Subcutaneous abdominal adipose tissue (tissue), 5 donors: ENCODE data around the gene KRT75.
"Not testable (repeated sequence)": the region's sequence is repeated elsewhere in the genome, so short reads cannot be mapped to it uniquely, and the experiment has no call there.

Experiments
- H3K27ac ChIP-seq: one replicate; pipeline ENCODE4 v1.7.0; 2013; ENCODE audit warnings: low read depth, mild to moderate bottlenecking, inconsistent platforms, low read length, moderate library complexity
- H3K27me3 ChIP-seq, 5 donors: one replicate each; pipeline ENCODE4 v1.7.0; 2013; ENCODE audit warnings: low read length in 5 of 5, inconsistent platforms in 1 of 5; ENCODE audit not compliant: control insufficient read depth in 5 of 5, insufficient read depth in 4 of 5
- H3K36me3 ChIP-seq, 5 donors: one replicate each; pipeline ENCODE4 v1.7.0; 2013; ENCODE audit warnings: low read length in 5 of 5; ENCODE audit not compliant: control insufficient read depth in 5 of 5, insufficient read depth in 5 of 5
- H3K4me1 ChIP-seq, 5 donors: one replicate each; pipeline ENCODE4 v1.7.0; 2013; ENCODE audit warnings: low read length in 5 of 5, mild to moderate bottlenecking in 3 of 5, moderate library complexity in 1 of 5; ENCODE audit not compliant: control insufficient read depth in 5 of 5, insufficient read depth in 5 of 5
- H3K4me3 ChIP-seq, 5 donors: one replicate each; pipeline ENCODE4 v1.7.0; 2013; ENCODE audit warnings: low read length in 5 of 5, low read depth in 1 of 5
- H3K9ac ChIP-seq, 5 donors: one replicate each; pipeline ENCODE4 v1.7.0; 2013; ENCODE audit warnings: low read length in 5 of 5, mild to moderate bottlenecking in 4 of 5, moderate library complexity in 3 of 5
- H3K9me3 ChIP-seq, 5 donors: one replicate each; pipeline ENCODE4 v1.7.0; 2013; ENCODE audit warnings: low read length in 5 of 5; ENCODE audit not compliant: control insufficient read depth in 5 of 5
- donor health status: healthy.
- donor health status: healthy.
- donor health status: healthy.
- donor health status: healthy.
- donor health status: healthy.

KRT75 gene

DNA sequence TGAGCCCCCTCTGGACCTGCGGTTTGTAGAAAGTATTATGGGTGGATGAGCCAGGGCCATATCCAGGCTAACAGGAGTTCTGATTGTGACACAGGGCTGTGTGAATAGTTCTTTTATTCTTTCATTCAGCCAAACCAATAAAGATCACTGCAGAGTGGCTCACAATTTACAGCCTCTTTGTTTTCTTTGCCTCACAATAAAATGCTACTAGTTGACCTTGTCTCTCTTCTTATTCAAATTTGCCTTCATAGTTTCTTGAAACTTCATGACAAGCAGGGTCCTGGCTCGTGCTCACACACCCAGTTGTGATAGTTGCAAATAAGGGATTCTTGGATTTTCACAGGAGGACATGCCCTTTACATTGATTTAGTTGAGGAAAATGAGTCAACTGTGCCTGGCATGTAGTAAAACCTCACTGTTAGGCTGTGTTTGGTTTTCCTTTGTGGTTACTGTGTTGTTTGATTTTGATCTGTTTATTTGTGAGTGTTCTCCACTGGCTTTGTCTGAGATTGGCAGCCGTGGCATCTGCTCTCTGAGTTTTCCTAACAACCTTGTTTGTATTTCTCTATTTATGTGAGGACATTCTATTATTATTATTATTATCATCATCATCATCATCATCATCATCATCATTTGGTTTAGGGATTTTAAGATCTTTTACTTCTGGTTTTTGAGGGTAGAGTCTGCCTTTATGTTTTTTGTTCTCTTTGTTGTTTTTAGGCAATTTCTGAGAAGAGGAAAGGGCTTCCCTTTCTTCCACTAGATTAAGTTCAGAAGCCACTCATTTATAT lies 20.4 kb upstream of the KRT75 start:
- Histone ChIP-seq H3K36me3 (no peaks in the 10 kb centered on the region), H3K9me3 (no peaks in the 10 kb centered on the region), H3K9ac (no peak overlapping the region), H3K4me3 (no peak overlapping the region), H3K4me1 (no peaks in the 10 kb centered on the region), H3K27me3 (no peaks in the 10 kb centered on the region), H3K27ac (no peak overlapping the region)

DNA sequence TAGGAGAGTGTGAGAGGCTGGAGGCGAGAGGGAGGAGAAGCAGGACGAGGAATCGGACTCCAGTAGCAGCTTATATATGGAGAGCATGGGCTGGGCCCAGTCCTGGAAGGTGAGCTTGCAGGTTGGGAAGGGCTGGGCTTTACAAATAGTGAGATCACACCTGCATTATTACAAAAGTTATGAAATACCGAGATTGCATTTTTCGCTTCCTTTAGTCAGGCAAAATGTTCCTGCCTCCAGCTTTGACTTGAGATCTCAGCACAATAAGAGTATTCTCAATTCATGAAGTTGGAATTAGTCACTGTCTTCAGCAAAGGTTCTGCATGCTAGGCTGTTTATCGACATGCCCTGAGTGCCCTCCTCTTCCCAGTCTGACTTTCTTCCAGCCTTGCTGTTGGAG lies 17.9 kb upstream of the KRT75 start, which contains the start of gene KRT6B:
KRT6B (minus strand) TSS at position 46 of the 400 bp plus-strand sequence. CDS start 68 bp downstream, outside the sequence.
- Histone ChIP-seq H3K36me3 (no peaks in the 10 kb centered on the region), H3K4me3 (no peak within 1 kb of the TSS), H3K27ac (no peak within 1 kb of the TSS), H3K4me1 (no peaks in the 10 kb centered on the region), H3K9me3 (no peaks in the 10 kb centered on the region), H3K27me3 (no peaks in the 10 kb centered on the region), H3K9ac (no peak within 1 kb of the TSS)

DNA sequence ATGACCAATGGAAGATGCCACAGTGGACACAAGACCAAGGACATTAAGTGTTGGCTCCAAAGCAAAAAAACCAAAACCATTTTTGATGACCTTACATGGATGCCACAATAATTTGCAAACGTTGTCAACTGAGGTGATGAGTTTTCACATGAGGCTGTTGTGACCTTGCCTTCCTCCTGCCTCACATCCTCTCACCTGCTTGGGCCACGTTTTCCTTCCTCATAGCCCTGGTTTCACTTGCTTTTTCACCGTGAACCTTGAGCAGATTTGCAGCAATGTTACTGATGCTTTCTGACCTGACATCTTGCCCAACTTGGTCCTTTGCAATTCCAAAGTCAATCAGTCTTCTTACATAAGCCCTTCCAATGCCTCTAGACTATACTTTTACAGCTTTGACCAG lies 14.1 kb upstream of the KRT75 start:
- no peak overlapping the region for H3K9ac ChIP-seq
- peaks cover 0 to 3% (median 0%) of the 10 kb centered on the region in 5 donors for H3K4me1 ChIP-seq
- no peak overlapping the region for H3K4me3 ChIP-seq

DNA sequence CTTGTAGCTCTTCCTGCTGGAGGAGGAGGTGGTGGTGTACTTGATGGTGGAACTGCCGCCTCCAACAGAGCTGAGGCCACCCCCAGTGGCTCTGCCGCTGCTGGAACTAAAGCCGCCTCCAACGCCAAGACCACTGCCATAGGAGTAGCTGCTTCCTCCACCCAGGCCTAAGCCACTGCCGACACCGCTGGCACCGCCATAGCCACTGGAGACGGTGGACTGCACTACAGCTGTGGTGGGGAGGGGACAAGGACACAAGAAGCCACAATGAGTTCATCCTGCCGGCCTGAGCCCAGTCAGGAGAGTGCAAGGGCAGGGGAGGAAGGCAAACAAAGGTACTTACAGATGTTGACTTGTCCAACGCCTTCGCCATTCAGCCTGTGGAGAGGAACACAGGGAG lies 13.0 kb upstream of the KRT75 start:
- not testable (repeated sequence) for H3K27me3 ChIP-seq, H3K9me3 ChIP-seq, H3K4me3 ChIP-seq, H3K36me3 ChIP-seq, H3K27ac ChIP-seq, H3K9ac ChIP-seq
- H3K4me1 ChIP-seq = peaks cover 0 to 12% (median 9%) of the 10 kb centered on the region in 5 donors

More for the DNA sequence above, 14.1 kb upstream of the KRT75 start:
- Histone ChIP-seq H3K27me3 (no peaks in the 10 kb centered on the region), H3K36me3 (no peaks in the 10 kb centered on the region), H3K27ac (no peak overlapping the region), H3K9me3 (no peaks in the 10 kb centered on the region)

DNA sequence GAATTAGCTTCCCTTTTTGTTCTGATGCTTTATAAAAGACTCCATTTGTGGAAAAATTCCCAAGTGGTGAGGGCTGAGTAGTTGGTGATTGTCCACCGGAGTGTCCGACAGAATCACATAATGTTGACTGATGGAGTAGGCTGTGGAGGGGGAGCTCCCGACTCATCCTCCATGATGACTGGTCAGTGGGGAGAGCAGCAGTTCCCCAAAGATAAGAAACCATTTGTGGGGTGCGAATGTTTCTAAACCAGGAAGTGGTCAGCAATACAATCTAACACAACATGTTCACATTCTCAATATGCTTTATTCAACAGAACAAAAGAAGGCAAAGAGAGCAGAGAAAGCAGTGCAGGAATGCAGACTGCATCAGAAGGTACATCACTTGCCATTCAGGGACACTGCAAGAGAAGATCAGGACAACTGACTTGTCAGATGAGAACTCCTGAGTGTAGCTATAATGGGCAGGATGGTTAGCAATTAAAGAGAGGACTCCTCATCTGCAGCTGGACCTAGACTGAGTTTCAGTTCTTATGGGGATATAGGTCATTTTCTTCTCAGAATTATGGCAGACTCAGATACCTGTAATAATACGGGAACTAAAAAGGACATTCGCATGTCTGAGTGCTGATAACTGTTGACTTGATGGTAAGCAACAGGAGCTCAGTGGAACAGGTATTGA lies 12.3 kb upstream of the KRT75 start:
- Histone ChIP-seq H3K4me3 (no peak overlapping the region), H3K9ac (no peak overlapping the region), H3K27ac (no peak overlapping the region), H3K9me3 (no peaks in the 10 kb centered on the region), H3K36me3 (no peaks in the 10 kb centered on the region), H3K4me1 (peaks cover 0 to 15% (median 12%) of the 10 kb centered on the region in 5 donors), H3K27me3 (no peaks in the 10 kb centered on the region)

DNA sequence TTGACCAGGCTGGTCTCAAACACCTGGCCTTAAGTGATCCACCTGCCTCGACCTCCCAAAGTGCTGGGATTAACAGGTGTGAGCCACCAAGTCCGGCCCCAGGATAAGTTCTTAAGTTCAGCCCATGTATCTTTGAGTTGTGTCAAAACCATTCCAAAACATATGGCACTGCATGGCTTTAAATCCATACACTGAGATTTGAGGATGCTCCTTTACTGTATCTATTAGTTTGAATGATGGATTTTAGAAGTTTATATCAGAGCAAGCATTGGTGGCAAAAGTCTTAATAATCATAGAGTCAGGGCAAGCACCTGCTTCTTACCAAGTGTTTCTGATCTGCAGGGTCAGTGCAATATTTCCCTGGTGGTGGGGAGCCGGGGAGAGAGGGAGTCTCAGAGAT lies 11.7 kb upstream of the KRT75 start:
- Histone ChIP-seq H3K27ac (no peak overlapping the region), H3K27me3 (peaks cover 0 to 1% (median 0%) of the 10 kb centered on the region in 5 donors), H3K4me3 (no peak overlapping the region), H3K36me3 (no peaks in the 10 kb centered on the region), H3K9me3 (no peaks in the 10 kb centered on the region), H3K9ac (no peak overlapping the region), H3K4me1 (peaks cover 0 to 15% (median 12%) of the 10 kb centered on the region in 5 donors)

DNA sequence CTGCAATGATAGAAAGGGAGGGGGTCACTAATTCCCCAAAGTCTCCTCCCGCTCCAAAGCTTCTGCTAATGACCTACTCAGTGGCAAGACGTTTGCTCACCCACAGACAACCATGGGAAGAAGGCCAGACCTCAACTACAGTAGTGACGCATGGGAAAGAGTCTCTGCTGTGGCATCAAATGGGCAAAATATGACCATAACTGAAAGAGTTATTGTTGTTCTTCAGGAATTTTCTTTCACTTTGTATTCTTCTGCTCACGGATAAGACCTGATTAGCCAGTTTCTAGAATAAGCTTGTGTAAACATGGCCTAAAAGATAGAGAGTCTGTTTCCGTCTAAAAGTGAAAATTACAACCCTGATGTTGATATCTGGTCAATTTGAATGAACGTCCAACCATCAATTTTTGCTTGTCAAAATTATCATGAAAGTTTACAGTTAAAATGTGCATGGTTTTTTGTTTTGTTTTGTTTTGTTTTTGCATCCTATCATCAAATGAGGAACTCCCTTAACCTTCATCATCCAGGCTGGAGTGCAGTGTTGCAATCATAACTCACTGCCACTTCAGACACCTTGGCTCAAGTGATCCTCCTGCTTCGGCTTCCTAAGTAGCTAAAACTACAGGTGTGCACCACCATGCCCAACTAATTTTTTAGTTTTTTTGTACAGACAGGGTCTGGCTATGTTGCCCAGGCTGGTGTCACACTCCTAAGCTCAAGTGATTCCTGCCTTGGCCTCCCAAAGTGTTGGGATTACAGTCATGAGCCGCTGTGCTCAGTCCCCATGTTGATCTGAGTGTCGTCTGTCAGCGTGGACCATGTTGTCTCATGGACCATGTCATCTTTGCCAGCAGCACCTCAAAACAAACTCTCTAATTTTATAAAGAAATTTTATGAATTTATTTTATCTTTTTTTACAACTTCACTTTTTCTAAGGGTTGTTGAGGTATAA lies 10.8 kb upstream of the KRT75 start:
- no peak overlapping the region for H3K4me3 ChIP-seq
- H3K9me3 ChIP-seq = no peaks in the 10 kb centered on the region
- no peak overlapping the region for H3K9ac ChIP-seq
- H3K27ac ChIP-seq = no peak overlapping the region
- no peaks in the 10 kb centered on the region for H3K36me3 ChIP-seq
- H3K4me1 ChIP-seq = peaks cover 0 to 15% (median 12%) of the 10 kb centered on the region in 5 donors
- peaks cover 0 to 2% (median 0%) of the 10 kb centered on the region in 5 donors for H3K27me3 ChIP-seq

DNA sequence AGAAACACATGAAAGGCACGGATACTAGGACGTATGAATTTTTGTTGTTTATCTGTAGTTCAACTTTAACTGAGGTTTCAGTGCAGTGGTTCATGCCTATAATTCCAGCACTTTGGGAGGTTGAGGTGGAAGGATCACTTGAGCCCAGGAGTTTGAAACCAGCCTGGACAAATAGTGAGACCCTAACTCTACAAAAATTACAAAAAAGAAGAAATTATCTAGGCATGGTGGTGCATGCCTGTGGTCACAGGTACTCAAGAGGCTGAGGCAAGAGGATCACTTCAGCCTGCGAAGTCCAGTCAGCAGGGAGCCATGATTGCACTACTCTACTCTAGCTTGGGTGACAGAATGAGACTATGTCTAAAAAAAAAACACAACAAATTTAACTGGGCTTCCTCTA lies 9.8 kb upstream of the KRT75 start:
- Histone ChIP-seq H3K27ac (no peak overlapping the region), H3K4me3 (no peak overlapping the region), H3K9ac (no peak overlapping the region), H3K36me3 (no peaks in the 10 kb centered on the region), H3K9me3 (no peaks in the 10 kb centered on the region), H3K4me1 (peaks cover 0 to 15% (median 12%) of the 10 kb centered on the region in 5 donors), H3K27me3 (peaks cover 0 to 2% (median 0%) of the 10 kb centered on the region in 5 donors)

DNA sequence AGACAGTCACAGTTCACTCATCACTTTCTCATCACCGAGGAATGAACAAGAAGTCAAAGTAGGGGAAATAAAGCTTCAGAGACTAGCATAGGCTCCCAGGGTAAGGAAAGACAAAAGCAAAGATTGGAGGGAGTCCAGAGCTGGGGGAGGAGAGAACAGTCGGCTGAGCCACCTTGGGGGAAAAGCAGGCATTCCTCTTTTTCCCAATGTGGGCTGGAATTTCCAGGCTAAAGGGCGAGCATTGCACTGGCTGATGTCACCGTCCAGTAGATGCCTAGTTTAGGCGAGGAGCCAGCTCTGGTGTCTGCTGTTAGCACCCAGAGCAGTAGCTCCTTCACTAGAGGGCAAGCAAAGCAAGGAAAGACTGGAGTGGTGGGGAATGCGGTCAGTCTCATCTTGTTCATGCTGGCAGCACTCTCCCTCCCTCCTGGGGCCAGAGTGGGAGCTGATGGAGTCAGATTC lies 8.5 kb upstream of the KRT75 start:
- Histone ChIP-seq H3K27me3 (peaks cover 0 to 2% (median 0%) of the 10 kb centered on the region in 5 donors), H3K9ac (no peak overlapping the region), H3K27ac (no peak overlapping the region), H3K4me1 (peaks cover 0 to 15% (median 12%) of the 10 kb centered on the region in 5 donors), H3K36me3 (no peaks in the 10 kb centered on the region), H3K4me3 (no peak overlapping the region), H3K9me3 (no peaks in the 10 kb centered on the region)
